ENCODE data around the gene DYNC1I2. TPM values are rescaled to one million over a fixed set of nuclear protein-coding genes. Genes with fewer than 3 reads are reported as not detected.
A peak's percentile ranks its signal among the peaks of the same experiment; 100 is the strongest.

Gene DYNC1I2
- total RNA-seq, 1 experiment from 2014 or later: 124 TPM

- no TSS peak for BruUV-seq (replicated peaks)
- peak overlapping the region; percentile 86 for H3K4me3 ChIP-seq (ENCODE audit: low read depth, low read length, poor library complexity, severe bottlenecking)
- H3K27me3 ChIP-seq (replicated peaks; ENCODE audit: insufficient read depth, low read depth, low read length, poor library complexity): no peaks in the 10 kb centered on the region
- H3K27ac ChIP-seq (ENCODE audit: low read depth, low read length, poor library complexity, severe bottlenecking): peak overlapping the region; percentile 87
- peaks cover 28% of the 10 kb centered on the region for H3K36me3 ChIP-seq (ENCODE audit: insufficient read depth, low read length, poor library complexity, severe bottlenecking)
- TF ChIP-seq CTCF (conservative IDR thresholded peaks at IDR 0.05; ENCODE audit: low read depth, low read length): no peak
- no peak for TF ChIP-seq EZH2 (IDR thresholded peaks at IDR 0.05; ENCODE audit: borderline replicate concordance, low read depth, low read length, poor library complexity, severe bottlenecking)
- H3K4me1 ChIP-seq (ENCODE audit: insufficient read depth, low read length, poor library complexity, severe bottlenecking): no peaks in the 10 kb centered on the region
- intact Hi-C loops (cut with micrococcal nuclease; ENCODE audit: unreplicated experiment): no loop called here
- ChIA-PET CTCF (no interaction called here), POLR2A (ENCODE audit: low non-redundant PET) (interaction anchor here (0.7 kb wide), 2 partner anchors 16 to 32 kb away, joined by 3 to 5 read pairs; no protein-coding TSS in a partner anchor)
- H3K9me3 ChIP-seq (ENCODE audit: low read depth, low read length, poor library complexity, severe bottlenecking): no peaks in the 10 kb centered on the region
- no peak for DNase-seq (ENCODE audit: low spot score)
These were observed 828 bp downstream of the DYNC1I2 start for GRCh38 chr2:171688129-171688465.

GRCh38 chr2:171692331-171692730 is 5.1 kb downstream of the DYNC1I2 start:
- peaks cover 54% of the 10 kb centered on the region for H3K36me3 ChIP-seq (ENCODE audit: insufficient read depth, low read length, poor library complexity, severe bottlenecking)
- POLR2A ChIA-PET (ENCODE audit: low non-redundant PET): no interaction called here
- no peak overlapping the region for H3K4me3 ChIP-seq (ENCODE audit: low read depth, low read length, poor library complexity, severe bottlenecking)

GRCh38 chr2:171702781-171703556 is 15.7 kb downstream of the DYNC1I2 start:
- DNase-seq (ENCODE audit: low spot score): no peak
- peak overlapping the region; percentile 52 for H3K27ac ChIP-seq (ENCODE audit: low read depth, low read length, poor library complexity, severe bottlenecking)
- H3K36me3 ChIP-seq (ENCODE audit: insufficient read depth, low read length, poor library complexity, severe bottlenecking): peaks cover 14% of the 10 kb centered on the region
- H3K9me3 ChIP-seq (ENCODE audit: low read depth, low read length, poor library complexity, severe bottlenecking): no peaks in the 10 kb centered on the region
- POLR2A ChIA-PET (ENCODE audit: low non-redundant PET): no interaction called here
- TF ChIP-seq EZH2 (IDR thresholded peaks at IDR 0.05; ENCODE audit: borderline replicate concordance, low read depth, low read length, poor library complexity, severe bottlenecking): no peak
- no peak for TF ChIP-seq CTCF (conservative IDR thresholded peaks at IDR 0.05; ENCODE audit: low read depth, low read length)
- H3K4me3 ChIP-seq (ENCODE audit: low read depth, low read length, poor library complexity, severe bottlenecking): no peak overlapping the region
- no TSS peak for BruUV-seq (replicated peaks)
- intact Hi-C loops (cut with micrococcal nuclease; ENCODE audit: unreplicated experiment): loop anchor here (2.0 to 10.0 kb wide), 3 partner anchors 106 to 252 kb away; no protein-coding TSS in a partner anchor
- H3K27me3 ChIP-seq (replicated peaks; ENCODE audit: insufficient read depth, low read depth, low read length, poor library complexity): no peaks in the 10 kb centered on the region
- H3K4me1 ChIP-seq (ENCODE audit: insufficient read depth, low read length, poor library complexity, severe bottlenecking): peaks cover 66% of the 10 kb centered on the region
- CTCF ChIA-PET: interaction anchor here (0.5 to 2.2 kb wide), 5 partner anchors 36 to 758 kb away, joined by 3 to 11 read pairs (median 3); partner anchors contain the start of gene DLX2

More at GRCh38 chr2:171692331-171692730, 5.1 kb downstream of the DYNC1I2 start:
- intact Hi-C loops (cut with micrococcal nuclease; ENCODE audit: unreplicated experiment): no loop called here
- no TSS peak for BruUV-seq (replicated peaks)
- TF ChIP-seq CTCF (conservative IDR thresholded peaks at IDR 0.05; ENCODE audit: low read depth, low read length): no peak
- TF ChIP-seq EZH2 (IDR thresholded peaks at IDR 0.05; ENCODE audit: borderline replicate concordance, low read depth, low read length, poor library complexity, severe bottlenecking): no peak
- H3K9me3 ChIP-seq (ENCODE audit: low read depth, low read length, poor library complexity, severe bottlenecking): no peaks in the 10 kb centered on the region
- H3K27ac ChIP-seq (ENCODE audit: low read depth, low read length, poor library complexity, severe bottlenecking): peak overlapping the region; percentile 56
- no peak for DNase-seq (ENCODE audit: low spot score)
- peaks cover 3% of the 10 kb centered on the region for H3K4me1 ChIP-seq (ENCODE audit: insufficient read depth, low read length, poor library complexity, severe bottlenecking)
- CTCF ChIA-PET: no interaction called here
- no peaks in the 10 kb centered on the region for H3K27me3 ChIP-seq (replicated peaks; ENCODE audit: insufficient read depth, low read depth, low read length, poor library complexity)

Data from A673 (cell line).